Measurements from ENCODE around the gene UBE2G2.

The UBE2G2 gene, protein sequence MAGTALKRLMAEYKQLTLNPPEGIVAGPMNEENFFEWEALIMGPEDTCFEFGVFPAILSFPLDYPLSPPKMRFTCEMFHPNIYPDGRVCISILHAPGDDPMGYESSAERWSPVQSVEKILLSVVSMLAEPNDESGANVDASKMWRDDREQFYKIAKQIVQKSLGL

DNA sequence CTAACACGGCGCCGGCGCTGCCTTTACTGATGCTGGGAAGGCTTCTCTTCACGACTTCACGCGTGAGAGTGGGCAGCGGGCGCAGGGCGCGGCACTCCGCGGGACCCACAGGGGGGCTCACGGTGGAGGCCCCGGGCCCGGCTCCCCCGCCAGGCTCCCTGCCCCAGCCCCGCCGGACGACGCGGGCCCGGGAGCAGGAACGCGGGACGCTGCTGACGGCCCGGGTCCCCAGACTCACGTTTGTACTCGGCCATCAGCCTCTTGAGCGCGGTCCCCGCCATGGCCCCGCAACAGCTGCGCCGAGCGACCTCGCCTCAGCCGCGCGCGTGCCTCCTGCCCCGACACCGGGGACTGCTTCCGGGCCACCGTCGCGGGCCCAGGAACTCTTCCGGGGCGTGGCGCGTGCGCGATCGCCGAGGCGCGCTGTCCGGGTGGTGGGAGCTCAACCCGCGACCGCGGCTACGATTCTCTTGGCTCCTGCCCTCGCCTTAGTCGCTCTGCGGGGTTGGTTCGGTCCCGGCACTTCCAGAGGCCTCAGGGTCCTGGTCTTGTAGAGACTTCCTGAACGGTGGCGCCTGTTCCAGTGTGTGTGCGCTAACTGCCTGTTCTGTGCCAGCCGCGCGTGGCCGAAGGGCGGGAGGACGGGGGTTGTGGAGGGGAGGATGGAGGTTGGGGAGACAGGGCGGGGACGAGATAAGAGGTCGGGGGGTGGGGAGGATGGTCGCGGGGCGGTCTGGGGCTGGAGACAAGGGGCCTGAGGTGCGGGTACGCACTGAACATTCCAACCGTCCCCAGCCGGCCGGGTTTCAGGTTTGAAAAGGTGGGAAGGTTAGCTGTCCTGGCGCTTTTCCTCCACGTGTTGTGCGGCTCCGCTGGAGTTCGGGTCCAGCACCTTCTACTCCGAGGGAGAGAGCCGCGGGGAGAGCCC is at the start of gene UBE2G2:
TSS of gene UBE2G2 (minus strand) at position 353 of the 928 bp plus-strand sequence. CDS start at position 281, 72 bp downstream.
- Histone ChIP-seq H3K9me3 (ENCODE audit: low read length) (no peaks in the 10 kb centered on the region), H3K9ac (ENCODE audit: low read length) (peak within 1 kb of the TSS; percentile 43), H3K27me3 (ENCODE audit: control insufficient read depth in 1 of 2, insufficient read depth in 2 of 2, low read length in 2 of 2) (no peaks in the 10 kb centered on the region), H3K4me1 (ENCODE audit: insufficient read depth, low read length) (peaks cover 20% of the 10 kb centered on the region), H3K36me3 (ENCODE audit: insufficient read depth, low read length) (peaks cover 28% of the 10 kb centered on the region), H3K4me3 (ENCODE audit: low read depth in 1 of 2, low read length in 2 of 2) (peak within 1 kb of the TSS; percentile 90 to 92), H3K27ac (ENCODE audit: low read depth, low read length) (peak within 1 kb of the TSS; percentile 81)

DNA sequence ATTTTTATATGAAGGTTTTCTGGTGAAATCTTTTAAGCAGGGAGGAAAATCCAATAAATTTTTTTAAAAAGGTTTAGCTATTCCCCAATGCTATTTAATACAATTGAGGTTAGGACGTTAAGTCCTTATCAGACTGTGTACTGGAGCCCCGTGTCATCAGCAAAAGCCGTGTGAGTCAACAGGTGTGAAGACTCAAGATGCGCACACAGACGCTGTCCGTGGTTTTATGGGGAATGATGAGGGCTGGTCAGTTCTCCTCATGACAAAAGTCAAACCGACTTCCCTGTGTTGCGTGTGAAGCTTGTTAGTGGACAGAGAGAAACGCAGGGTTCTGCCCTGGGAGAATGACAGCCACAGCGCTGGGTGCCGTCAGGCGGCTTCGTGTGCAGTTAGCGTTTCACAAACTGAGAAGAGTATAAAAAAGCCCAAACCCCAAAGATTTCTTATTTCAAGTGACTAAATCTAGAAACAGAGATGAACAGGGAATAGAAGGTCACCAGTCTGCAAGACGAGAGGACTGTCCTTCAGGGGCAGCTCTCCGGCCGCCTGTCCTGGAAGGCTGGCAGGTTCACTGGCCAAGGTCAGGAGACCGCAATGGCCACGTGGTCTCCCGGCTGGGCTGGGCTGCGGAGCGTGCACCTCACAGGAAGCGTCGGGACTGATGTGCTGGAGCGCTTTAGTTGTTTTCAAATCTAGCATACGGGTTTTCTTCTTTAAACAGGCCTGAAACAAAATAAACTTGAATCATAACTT is 49.5 kb upstream of the UBE2G2 start:
- Histone ChIP-seq H3K36me3 (ENCODE audit: insufficient read depth, low read length) (peaks cover 57% of the 10 kb centered on the region), H3K4me1 (ENCODE audit: insufficient read depth, low read length) (peaks cover 7% of the 10 kb centered on the region), H3K9ac (ENCODE audit: low read length) (no peak overlapping the region), H3K4me3 (ENCODE audit: low read depth in 1 of 2, low read length in 2 of 2) (no peak overlapping the region), H3K9me3 (ENCODE audit: low read length) (no peaks in the 10 kb centered on the region), H3K27ac (ENCODE audit: low read depth, low read length) (no peak overlapping the region), H3K27me3 (ENCODE audit: control insufficient read depth in 1 of 2, insufficient read depth in 2 of 2, low read length in 2 of 2) (no peaks in the 10 kb centered on the region)

DNA sequence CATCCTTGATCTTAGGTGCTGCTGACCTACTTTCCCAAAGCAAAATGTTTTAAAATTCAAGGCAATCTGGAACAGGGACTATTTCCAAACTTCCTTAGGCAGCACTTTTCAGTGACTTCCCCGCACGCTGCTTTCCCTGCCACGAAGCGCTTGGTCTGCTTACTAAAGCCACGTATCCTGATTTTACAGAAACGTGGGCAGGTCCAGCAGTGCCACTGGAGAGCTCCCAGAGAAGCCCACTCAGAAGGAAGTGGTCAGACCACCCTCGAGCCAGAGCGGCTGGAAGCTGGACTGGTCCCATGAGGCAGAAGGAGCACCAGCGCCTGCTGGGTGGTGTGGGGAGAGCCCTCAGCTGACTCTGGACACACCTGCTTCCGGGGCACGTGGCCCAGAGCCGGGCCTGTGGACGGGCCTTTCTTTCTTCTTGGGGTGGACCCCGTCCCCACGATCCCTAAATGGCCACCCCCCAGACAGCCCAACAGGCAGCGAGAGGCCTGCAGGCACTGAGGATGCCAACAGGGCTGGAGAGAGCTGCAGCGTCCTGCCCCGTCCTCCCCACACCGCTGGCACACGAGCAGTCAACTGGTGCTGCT is 48.7 kb upstream of the UBE2G2 start:
- Histone ChIP-seq H3K27ac (ENCODE audit: low read depth, low read length) (no peak overlapping the region), H3K9ac (ENCODE audit: low read length) (no peak overlapping the region), H3K36me3 (ENCODE audit: insufficient read depth, low read length) (peaks cover 50% of the 10 kb centered on the region), H3K27me3 (ENCODE audit: control insufficient read depth in 1 of 2, insufficient read depth in 2 of 2, low read length in 2 of 2) (peaks cover 0 to 6% of the 10 kb centered on the region in 2 donors), H3K9me3 (ENCODE audit: low read length) (no peaks in the 10 kb centered on the region), H3K4me3 (ENCODE audit: low read depth in 1 of 2, low read length in 2 of 2) (no peak overlapping the region), H3K4me1 (ENCODE audit: insufficient read depth, low read length) (peaks cover 14% of the 10 kb centered on the region)

DNA sequence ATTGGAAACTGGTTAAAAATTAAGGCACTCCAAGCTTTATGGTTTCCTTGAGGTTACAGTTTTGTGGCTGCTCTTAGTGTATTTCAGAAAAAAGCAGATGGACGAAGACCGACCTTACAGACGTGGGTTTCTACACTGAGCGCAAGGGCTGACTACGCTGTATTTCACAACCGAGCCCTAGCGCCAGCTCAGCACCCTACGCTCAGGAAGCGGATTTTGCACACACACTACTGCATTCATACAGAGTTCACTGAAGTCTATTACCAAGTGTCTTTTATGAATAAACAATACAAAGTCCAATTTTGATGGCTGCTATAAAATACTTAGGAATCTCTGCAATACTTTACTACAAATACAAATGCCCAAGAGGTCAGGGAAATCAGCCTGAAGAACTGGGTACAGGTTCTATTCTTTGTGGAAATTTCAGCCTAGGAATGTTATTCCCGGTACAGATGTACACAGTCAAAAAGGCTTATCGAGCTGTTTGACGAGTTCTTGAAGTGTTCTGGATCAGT is 48.1 kb upstream of the UBE2G2 start:
- H3K4me3 ChIP-seq (ENCODE audit: low read depth in 1 of 2, low read length in 2 of 2), result no peak overlapping the region
- H3K27me3 ChIP-seq (ENCODE audit: control insufficient read depth in 1 of 2, insufficient read depth in 2 of 2, low read length in 2 of 2), result peaks cover 0 to 8% of the 10 kb centered on the region in 2 donors
- H3K36me3 ChIP-seq (ENCODE audit: insufficient read depth, low read length), result peaks cover 43% of the 10 kb centered on the region
- H3K9ac ChIP-seq (ENCODE audit: low read length), result no peak overlapping the region
- no peaks in the 10 kb centered on the region for H3K9me3 ChIP-seq (ENCODE audit: low read length)
- peaks cover 16% of the 10 kb centered on the region for H3K4me1 ChIP-seq (ENCODE audit: insufficient read depth, low read length)
- H3K27ac ChIP-seq (ENCODE audit: low read depth, low read length), result no peak overlapping the region

DNA sequence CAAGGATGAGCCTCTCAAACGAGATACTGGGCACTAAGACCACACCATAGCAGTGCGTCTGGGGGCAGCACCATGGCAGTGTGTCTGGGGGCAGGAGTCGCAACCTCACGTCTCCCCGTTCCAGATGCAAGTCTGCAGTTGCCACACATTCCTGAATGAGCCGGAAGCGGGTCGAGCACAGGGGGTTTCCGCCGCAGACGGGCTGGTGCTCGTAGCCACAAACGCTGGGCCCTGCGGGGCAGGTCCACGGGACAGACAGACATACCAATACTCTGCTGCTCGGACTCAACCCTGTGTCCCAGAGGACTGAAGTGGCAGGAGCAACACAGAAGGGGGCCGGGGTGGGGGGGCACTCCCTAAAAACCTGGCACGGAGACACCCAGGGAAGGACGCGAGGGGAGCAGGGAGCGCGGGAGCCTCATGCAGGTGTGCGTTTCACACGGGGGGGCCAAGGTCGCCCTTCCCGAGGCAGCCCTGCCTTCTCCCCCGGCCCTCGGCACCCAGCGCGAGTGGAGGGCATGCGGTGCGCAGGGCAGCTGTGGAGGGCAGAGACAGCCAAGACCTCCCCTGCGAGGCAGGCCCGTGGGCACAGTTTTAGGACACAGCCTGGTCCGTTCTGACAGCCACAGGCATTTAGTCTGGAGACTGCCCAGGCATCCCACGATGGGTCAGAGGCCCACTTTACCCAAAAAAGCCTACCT is 47.4 kb upstream of the UBE2G2 start:
- Histone ChIP-seq H3K4me1 (ENCODE audit: insufficient read depth, low read length) (peaks cover 16% of the 10 kb centered on the region), H3K27ac (ENCODE audit: low read depth, low read length) (no peak overlapping the region), H3K9ac (ENCODE audit: low read length) (no peak overlapping the region), H3K27me3 (ENCODE audit: control insufficient read depth in 1 of 2, insufficient read depth in 2 of 2, low read length in 2 of 2) (peaks cover 0 to 8% of the 10 kb centered on the region in 2 donors), H3K36me3 (ENCODE audit: insufficient read depth, low read length) (peaks cover 36% of the 10 kb centered on the region), H3K9me3 (ENCODE audit: low read length) (no peaks in the 10 kb centered on the region), H3K4me3 (ENCODE audit: low read depth in 1 of 2, low read length in 2 of 2) (no peak overlapping the region)

DNA sequence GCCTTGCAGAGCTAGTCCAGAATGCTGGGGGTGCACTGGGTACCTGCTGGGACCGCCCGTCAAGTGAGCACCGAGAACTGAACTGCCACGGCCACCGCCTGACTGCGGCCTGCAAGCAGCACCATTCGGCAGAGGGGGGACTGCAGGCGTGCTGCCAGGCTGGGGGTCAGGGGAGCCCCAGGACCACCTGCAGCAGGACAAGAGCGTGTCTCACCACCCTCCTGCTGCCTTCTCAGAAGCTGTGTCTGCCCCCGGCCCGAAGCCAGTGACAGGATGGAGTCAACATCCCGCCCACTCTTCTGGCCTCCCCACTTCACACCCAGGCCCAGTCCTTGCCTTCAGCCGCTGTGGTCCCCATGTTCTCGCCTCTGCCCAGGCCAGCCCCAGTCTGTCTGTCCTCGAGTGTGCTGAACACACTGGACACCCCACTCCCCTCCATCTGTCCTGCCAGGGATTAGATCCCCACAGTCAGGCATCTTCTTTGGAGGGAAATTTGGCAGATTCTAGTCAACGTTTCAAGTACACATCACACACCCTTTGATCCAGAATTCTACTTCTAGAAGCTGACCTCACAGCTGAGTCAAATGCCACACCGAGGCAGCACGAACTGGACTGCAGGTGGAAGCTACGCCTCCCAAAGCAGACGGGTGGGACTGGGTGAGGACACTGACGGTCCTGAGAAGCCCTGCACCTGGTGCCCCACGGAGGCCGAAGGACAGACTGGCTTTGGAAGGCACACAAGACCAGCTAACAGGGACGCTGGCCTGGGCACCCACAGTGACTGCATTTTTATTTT is 45.8 kb upstream of the UBE2G2 start:
- H3K4me1 ChIP-seq (ENCODE audit: insufficient read depth, low read length), result peaks cover 16% of the 10 kb centered on the region
- peaks cover 31% of the 10 kb centered on the region for H3K36me3 ChIP-seq (ENCODE audit: insufficient read depth, low read length)
- H3K27ac ChIP-seq (ENCODE audit: low read depth, low read length), result no peak overlapping the region
- peaks cover 0 to 10% of the 10 kb centered on the region in 2 donors for H3K27me3 ChIP-seq (ENCODE audit: control insufficient read depth in 1 of 2, insufficient read depth in 2 of 2, low read length in 2 of 2)
- H3K9me3 ChIP-seq (ENCODE audit: low read length), result no peaks in the 10 kb centered on the region
- no peak overlapping the region for H3K4me3 ChIP-seq (ENCODE audit: low read depth in 1 of 2, low read length in 2 of 2)
- H3K9ac ChIP-seq (ENCODE audit: low read length), result no peak overlapping the region

DNA sequence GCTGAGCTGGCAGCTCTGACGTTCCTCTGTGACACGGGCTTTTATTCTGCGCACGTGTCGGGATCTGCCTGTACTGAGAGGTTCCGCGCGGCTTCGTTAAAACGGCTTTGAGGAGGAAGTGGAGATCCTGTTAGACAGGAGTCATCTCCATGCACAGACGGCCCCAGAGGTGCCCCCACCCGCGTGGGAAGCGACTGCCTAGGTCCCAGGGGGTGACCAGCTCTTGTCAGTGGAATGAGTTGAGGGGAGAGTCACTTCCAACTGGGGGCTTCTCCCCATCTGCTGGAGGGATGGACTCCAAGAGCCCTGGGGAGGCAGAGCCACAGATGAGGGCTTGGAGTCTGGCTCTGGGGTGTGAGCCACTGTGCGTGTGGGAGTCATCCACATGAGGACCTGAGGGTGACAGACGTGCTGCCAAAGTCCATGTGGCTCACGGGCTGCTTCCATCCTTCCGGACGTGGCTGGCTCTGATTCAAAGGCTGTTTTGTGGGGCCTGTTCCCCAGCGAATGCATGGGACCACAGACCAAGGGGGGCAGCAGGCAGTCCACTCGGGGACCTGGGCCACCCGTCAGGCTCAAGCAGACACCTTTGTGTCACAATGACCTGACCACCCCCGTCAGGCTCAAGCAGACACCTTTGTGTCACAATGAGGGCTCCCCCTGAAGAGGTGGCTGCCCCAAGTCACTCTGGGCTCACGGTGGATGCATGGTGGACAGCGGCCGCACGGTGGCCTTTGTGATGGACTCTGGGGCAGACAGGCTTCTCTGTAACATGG is 45.1 kb upstream of the UBE2G2 start:
- H3K9me3 ChIP-seq (ENCODE audit: low read length), result no peaks in the 10 kb centered on the region

DNA sequence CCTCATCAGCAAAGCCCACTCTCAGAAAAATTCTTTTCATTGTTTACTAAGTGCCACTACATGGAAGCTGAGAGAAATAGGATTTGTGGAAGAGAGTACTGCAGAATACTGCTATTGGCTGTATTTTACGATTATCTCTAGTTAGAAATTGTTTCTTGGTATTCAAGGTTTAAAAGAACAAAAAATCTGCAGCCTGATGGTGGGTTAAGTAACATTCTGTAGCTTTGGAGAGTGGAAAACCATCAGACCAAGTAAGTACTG is 44.5 kb upstream of the UBE2G2 start:
- H3K27me3 ChIP-seq (ENCODE audit: control insufficient read depth in 1 of 2, insufficient read depth in 2 of 2, low read length in 2 of 2), result peaks cover 0 to 12% of the 10 kb centered on the region in 2 donors
- peaks cover 16% of the 10 kb centered on the region for H3K4me1 ChIP-seq (ENCODE audit: insufficient read depth, low read length)
- no peaks in the 10 kb centered on the region for H3K9me3 ChIP-seq (ENCODE audit: low read length)
- H3K9ac ChIP-seq (ENCODE audit: low read length), result no peak overlapping the region
- H3K27ac ChIP-seq (ENCODE audit: low read depth, low read length), result peak overlapping the region; percentile 4
- H3K4me3 ChIP-seq (ENCODE audit: low read depth in 1 of 2, low read length in 2 of 2), result peak overlapping the region; percentile 31 to 56
- peaks cover 21% of the 10 kb centered on the region for H3K36me3 ChIP-seq (ENCODE audit: insufficient read depth, low read length)

More for the DNA sequence above, 45.1 kb upstream of the UBE2G2 start:
- Histone ChIP-seq H3K4me3 (ENCODE audit: low read depth in 1 of 2, low read length in 2 of 2) (no peak overlapping the region), H3K9ac (ENCODE audit: low read length) (no peak overlapping the region), H3K27me3 (ENCODE audit: control insufficient read depth in 1 of 2, insufficient read depth in 2 of 2, low read length in 2 of 2) (peaks cover 0 to 12% of the 10 kb centered on the region in 2 donors), H3K27ac (ENCODE audit: low read depth, low read length) (peak overlapping the region; percentile 4), H3K4me1 (ENCODE audit: insufficient read depth, low read length) (peaks cover 16% of the 10 kb centered on the region), H3K36me3 (ENCODE audit: insufficient read depth, low read length) (peaks cover 26% of the 10 kb centered on the region)

DNA sequence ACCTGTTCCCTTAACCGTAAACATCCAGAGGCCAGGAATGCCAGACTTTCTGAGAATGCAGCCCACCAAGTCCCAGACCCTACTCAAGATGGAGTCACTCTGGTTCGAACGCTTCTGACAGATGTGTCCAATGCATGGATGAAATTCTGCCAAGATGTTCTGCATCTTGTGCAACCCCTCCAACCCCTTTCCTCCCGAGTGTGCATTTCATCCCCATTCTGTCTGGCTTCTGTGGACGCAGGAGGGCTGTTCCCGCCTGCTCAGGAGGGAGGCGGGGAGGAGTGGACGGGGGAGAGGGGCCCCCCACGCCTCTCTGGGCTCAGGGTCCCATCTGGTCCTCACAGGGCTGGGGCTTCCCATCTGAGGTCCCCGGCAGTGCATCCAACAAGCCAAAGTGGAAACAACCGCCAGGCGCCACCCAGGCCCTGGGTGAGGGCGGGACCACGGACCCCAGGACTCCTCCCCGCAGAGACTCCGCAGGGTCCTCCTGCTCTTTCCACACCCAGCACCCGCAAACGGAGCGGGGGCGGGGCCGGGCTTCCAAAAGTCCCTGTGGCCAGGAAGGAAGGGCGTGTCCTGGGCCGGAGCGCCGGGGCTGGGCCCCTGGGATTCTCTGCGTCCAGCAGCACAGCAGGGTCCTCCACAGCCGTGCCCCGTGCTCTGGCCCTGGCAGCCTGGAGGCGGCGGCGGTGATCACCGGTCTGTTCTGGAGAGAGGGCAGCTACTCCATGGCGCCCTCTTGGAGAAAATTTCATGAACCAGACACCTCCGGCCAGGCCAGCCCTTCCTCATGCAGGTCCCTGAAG is 44.0 kb upstream of the UBE2G2 start:
- H3K27ac ChIP-seq (ENCODE audit: low read depth, low read length), result peak overlapping the region; percentile 4
- H3K4me3 ChIP-seq (ENCODE audit: low read depth in 1 of 2, low read length in 2 of 2), result peak overlapping the region; percentile 31 to 56
- H3K27me3 ChIP-seq (ENCODE audit: control insufficient read depth in 1 of 2, insufficient read depth in 2 of 2, low read length in 2 of 2), result peaks cover 0 to 12% of the 10 kb centered on the region in 2 donors
- H3K36me3 ChIP-seq (ENCODE audit: insufficient read depth, low read length), result peaks cover 16% of the 10 kb centered on the region
- H3K9ac ChIP-seq (ENCODE audit: low read length), result no peak overlapping the region
- H3K9me3 ChIP-seq (ENCODE audit: low read length), result no peaks in the 10 kb centered on the region
- peaks cover 16% of the 10 kb centered on the region for H3K4me1 ChIP-seq (ENCODE audit: insufficient read depth, low read length)

Data from muscle layer of colon (tissue), 2 donors.